K562 (cell line): Measurements from ENCODE around the gene CD52. TPM values are rescaled to one million over a fixed set of nuclear protein-coding genes. Genes with fewer than 3 reads are reported as not detected.
A peak's percentile ranks its signal among the peaks of the same experiment; 100 is the strongest.

Experiments
- CBFA2T3 ChIP-seq: fragments of 450-650 bp; IDR thresholded peaks from 2 replicates; pipeline ENCODE4 v1.6.1; 2017
- CTBP1 ChIP-seq: fragments of 450-650 bp; IDR thresholded peaks from 2 replicates; pipeline ENCODE4 v1.6.1; 2016; ENCODE audit warnings: borderline replicate concordance
- E2F4 ChIP-seq: sonication (generic); formaldehyde crosslinking; IDR thresholded peaks from 2 replicates; pipeline ENCODE4 v1.8.0; 2022; ENCODE audit warnings: mild to moderate bottlenecking, low read depth, missing genetic modification reagents
- GTF3C2 ChIP-seq: IDR thresholded peaks from 3 replicates; pipeline ENCODE4 v1.6.1; 2011; ENCODE audit warnings: borderline replicate concordance, mild to moderate bottlenecking, moderate library complexity; ENCODE audit not compliant: insufficient read length; ENCODE audit errors: extremely low read depth
- PKNOX1 ChIP-seq: fragments of 450-650 bp; IDR thresholded peaks from 2 replicates; pipeline ENCODE4 v1.6.1; 2016
- SIRT6 ChIP-seq: IDR thresholded peaks from one replicate; pipeline ENCODE4 v1.6.1; 2012; ENCODE audit warnings: low read depth, mild to moderate bottlenecking, control low read depth, inconsistent platforms, low read length, moderate library complexity
- SIX5 ChIP-seq, 2 experiments: IDR thresholded peaks; 2 replicates each; pipeline ENCODE4 v1.6.1; 2011; ENCODE audit warnings: low read length in 2 of 2, borderline replicate concordance in 1 of 2, low read depth in 1 of 2, mild to moderate bottlenecking in 1 of 2, moderate library complexity in 1 of 2; ENCODE audit not compliant: insufficient read depth in 1 of 2
- SMAD2 ChIP-seq: fragments of 150-350 bp; IDR thresholded peaks from 2 replicates; pipeline ENCODE4 v1.6.1; 2014; ENCODE audit warnings: low read depth, mild to moderate bottlenecking, low read length
- SNAPC5 ChIP-seq: fragments of 250-450 bp; sonication (Bioruptor Pico); IDR thresholded peaks from 2 replicates; pipeline ENCODE4 v1.8.0; 2021; ENCODE audit warnings: moderate library complexity, mild to moderate bottlenecking, inconsistent platforms
- YY1 ChIP-seq, 3 experiments: IDR thresholded peaks; 2 replicates each; pipeline ENCODE4 v1.6.1; 2011; ENCODE audit warnings: low read length in 2 of 3, mild to moderate bottlenecking in 2 of 3, moderate library complexity in 2 of 3, borderline replicate concordance in 1 of 3, control low read depth in 1 of 3, low read depth in 1 of 3; ENCODE audit not compliant: insufficient read depth in 3 of 3, insufficient replicate concordance in 2 of 3, control insufficient read depth in 1 of 3, insufficient read length in 1 of 3; ENCODE audit errors: extremely low read depth in 1 of 3
- ZBTB49 ChIP-seq: sonication (generic); formaldehyde crosslinking; IDR thresholded peaks from 2 replicates; pipeline ENCODE4 v1.8.0; 2022; ENCODE audit warnings: missing genetic modification reagents, mild to moderate bottlenecking, borderline replicate concordance
- ZKSCAN1 ChIP-seq: fragments of 150-350 bp; IDR thresholded peaks from 2 replicates; pipeline ENCODE4 v1.6.1; 2016; ENCODE audit warnings: low read depth, low read length
- ZNF134 ChIP-seq: fragments of 250-450 bp; sonication (Bioruptor Pico); conservative IDR thresholded peaks from 2 replicates; pipeline ENCODE4 v1.4.0; 2020
- ZNF174 ChIP-seq: fragments of 250-450 bp; sonication (Bioruptor Pico); IDR thresholded peaks from 2 replicates; pipeline ENCODE4 v1.4.0; 2020; ENCODE audit warnings: mild to moderate bottlenecking
- ZNF175 ChIP-seq: fragments of 200-800 bp; sonication (Bioruptor generic); IDR thresholded peaks from 2 replicates; pipeline ENCODE4 v1.6.1; 2016; ENCODE audit warnings: low read depth, mild to moderate bottlenecking, missing genetic modification characterization, missing compliant biosample characterization
- ZNF232 ChIP-seq: sonication (generic); formaldehyde crosslinking; IDR thresholded peaks from 2 replicates; pipeline ENCODE4 v1.8.0; 2022; ENCODE audit warnings: mild to moderate bottlenecking, missing genetic modification reagents
- ZNF507 ChIP-seq: conservative IDR thresholded peaks from 2 replicates; pipeline ENCODE4 v1.6.1; 2017; ENCODE audit warnings: missing genetic modification characterization, missing compliant biosample characterization
- ZNF584 ChIP-seq: fragments of 200-800 bp; sonication (Bioruptor generic); IDR thresholded peaks from 2 replicates; pipeline ENCODE4 v1.6.1; 2016; ENCODE audit warnings: low read depth, mild to moderate bottlenecking, missing genetic modification characterization, missing compliant biosample characterization
- ZNF766 ChIP-seq: fragments of 200-800 bp; sonication (Bioruptor generic); conservative IDR thresholded peaks from 2 replicates; pipeline ENCODE4 v1.6.1; 2016; ENCODE audit warnings: missing genetic modification characterization, missing compliant biosample characterization
- polyA plus RNA-seq, 8 experiments: library from polyadenylated mRNA; depleted of rRNA in 4 of 8; stranded (reverse) in 5 of 8; unstranded in 3 of 8; fragments of >200 nt; fragmentation: Nextera tagmentation in 2 of 8; fragmentation: Illumina TruSeq in 1 of 8; extraction: Ambion mirVana in 2 of 8; extraction: Trizol in 1 of 8; gene quantifications; 2 replicates each; pipeline versions ENCODE4 v1.2.1 to v1.2.3, GENCODE V29; 2011 to 2014; ENCODE audit warnings: inconsistent platforms in 1 of 8, missing spikeins in 1 of 8
- total RNA-seq, 7 experiments: library from RNA; depleted of rRNA in 6 of 7; stranded (reverse); fragments of >200 nt in 6 of 7; fragmentation: Illumina TruSeq in 2 of 7; extraction: Trizol in 2 of 7; gene quantifications; 2 replicates each; pipeline versions ENCODE4 v1.2.1 to v1.2.3, GENCODE V29; 2011 to 2021; ENCODE audit warnings: low replicate concordance in 1 of 7

Gene CD52
- total and polyA plus RNA-seq, 9 of the 15 experiments (the other 6 are each of a cell fraction or from before 2014, with no cell fraction given), result 34.9 to 488 (median 173) TPM

- TF ChIP-seq CTBP1, result no peak
- peak in 1 of 3 experiments; percentile 3 for TF ChIP-seq YY1 (IDR thresholded peaks at IDR 0.05; ENCODE audit: borderline replicate concordance in 1 of 3, control insufficient read depth in 1 of 3, extremely low read depth in 1 of 3, insufficient read depth in 3 of 3, insufficient read length in 1 of 3, insufficient replicate concordance in 2 of 3, low read depth in 1 of 3, low read length in 2 of 3)
- TF ChIP-seq SMAD2, result no peak
- peak; percentile 40; the same call in 1 of the 2 replicates for TF ChIP-seq PKNOX1
- TF ChIP-seq ZNF584 (CRISPR knock-in tag), result 0 out of 2 replicates have a peak, but pooled peaks have one; percentile 27
- no peak for TF ChIP-seq ZNF134 (CRISPR knock-in tag)
- no peak for TF ChIP-seq ZNF766
- TF ChIP-seq ZNF507, result no peak
- TF ChIP-seq ZKSCAN1, result no peak
- no peak for TF ChIP-seq SIX5 (IDR thresholded peaks at IDR 0.05; ENCODE audit: borderline replicate concordance in 1 of 2, insufficient read depth in 1 of 2, low read depth in 1 of 2, low read length in 2 of 2)
- 0 out of 2 replicates have a peak, but pooled peaks have one; percentile 24 for TF ChIP-seq ZBTB49 (CRISPR knock-in tag)
- 0 out of 2 replicates have a peak, but pooled peaks have one; percentile 22 for TF ChIP-seq ZNF232 (CRISPR knock-in tag)
- TF ChIP-seq E2F4 (CRISPR knock-in tag), result 0 out of 2 replicates have a peak, but pooled peaks have one; percentile 16
- TF ChIP-seq CBFA2T3, result peak; percentile 5; the same call in 1 of the 2 replicates
- TF ChIP-seq ZNF175, result no peak
- TF ChIP-seq SNAPC5 (CRISPR knock-in tag), result no peak
- peak; percentile 28 for TF ChIP-seq SIRT6
- no peak for TF ChIP-seq ZNF174
- TF ChIP-seq GTF3C2, result no peak
Measured at GRCh38 chr1:26278724-26279455, 38.9 kb upstream of the CD52 start (continued).
